ENCODE measurements around the gene GRAMD1A. TPM values are rescaled to one million over a fixed set of nuclear protein-coding genes. Genes with fewer than 3 reads are reported as not detected.
A peak's percentile ranks its signal among the peaks of the same experiment; 100 is the strongest.

The GRAMD1A gene
- total and polyA plus RNA-seq, 3 experiments from 2014 or later, result 51.4 to 218 (median 205) TPM

DNA sequence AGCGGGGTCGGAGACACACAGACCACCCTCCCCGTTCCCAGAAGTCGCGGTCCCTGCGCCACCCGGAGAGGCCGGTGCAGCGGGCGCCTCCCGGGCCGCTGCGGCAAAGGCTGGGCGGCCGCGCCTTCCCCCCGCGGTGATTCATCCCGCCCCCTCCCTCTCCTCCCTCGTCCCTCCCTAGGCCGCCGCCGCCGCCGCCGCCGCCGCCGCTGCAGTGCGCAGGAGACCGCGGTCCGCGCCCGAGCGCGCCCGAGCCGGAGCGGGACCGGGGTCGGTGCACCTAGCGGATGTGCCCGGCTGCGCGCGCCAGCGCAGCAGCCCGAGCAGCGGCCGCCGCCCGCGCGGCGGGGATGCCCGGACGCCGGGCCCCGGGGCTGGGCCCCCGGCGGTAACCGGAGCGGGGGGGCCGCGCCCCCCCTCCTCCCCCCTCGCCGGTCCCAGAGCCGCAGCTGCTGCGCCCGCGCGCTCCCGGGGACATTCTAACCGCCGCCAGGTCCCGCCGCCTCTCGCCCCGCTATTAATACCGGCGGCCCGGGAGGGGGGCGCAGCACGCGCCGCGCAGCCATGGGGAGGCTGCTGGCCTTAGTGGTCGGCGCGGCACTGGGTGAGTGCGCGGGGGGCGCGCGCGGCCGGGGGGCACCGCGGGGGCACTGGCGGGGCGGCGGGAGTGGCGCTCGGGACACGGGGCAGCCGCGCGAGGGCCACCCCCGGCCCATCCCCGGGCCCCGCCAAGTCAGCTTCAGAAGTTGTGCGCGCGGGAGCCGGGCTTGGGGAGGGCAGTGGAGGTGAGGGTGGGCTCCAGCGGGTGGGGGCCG, 30.3 kb downstream of the GRAMD1A start, which contains the start of gene SCN1B:
Gene SCN1B, plus strand, starts transcription at position 214 of the 815 bp plus-strand sequence. Its CDS starts 351 bp downstream, at position 565.
- Histone ChIP-seq H3K36me3 (ENCODE audit: insufficient read depth, low read length) (no peaks in the 10 kb centered on the region), H3K27me3 (ENCODE audit: insufficient read depth, low read length, poor library complexity, severe bottlenecking) (peaks cover 3% of the 10 kb centered on the region), H3K27ac (ENCODE audit: low read depth, low read length) (no peak within 1 kb of the TSS), H3K4me1 (ENCODE audit: insufficient read depth, low read length) (peaks cover 6% of the 10 kb centered on the region), H3K4me3 (ENCODE audit: low read length) (no peak within 1 kb of the TSS), H3K9me3 (ENCODE audit: low read length) (no peaks in the 10 kb centered on the region)
- ChIA-PET POLR2A (interaction anchor here (1.3 kb wide), 1 partner anchor 56 kb away, joined by 4 read pairs; no protein-coding TSS in a partner anchor), CTCF (interaction anchor here (0.9 kb wide), 1 partner anchor 14 kb away, joined by 3 read pairs; no protein-coding TSS in a partner anchor)
- Mint-ChIP-seq H3K9me3 (no peaks in the 10 kb centered on the region), H3K36me3 (peaks cover 0 to 18% (median 0%) of the 10 kb centered on the region in 3 donors), H3K27ac (peak within 1 kb of the TSS in 4 of 8 donors; percentile 35 to 81 (median 46)), H3K27me3 (peaks cover 8 to 11% of the 10 kb centered on the region in 2 donors), H3K4me3 (peak within 1 kb of the TSS; percentile 59 to 91 (median 81)), H3K4me1 (peaks cover 9 to 19% (median 12%) of the 10 kb centered on the region in 3 donors)
- DNase-seq, result peak; percentile 26 to 68 (median 39)

DNA sequence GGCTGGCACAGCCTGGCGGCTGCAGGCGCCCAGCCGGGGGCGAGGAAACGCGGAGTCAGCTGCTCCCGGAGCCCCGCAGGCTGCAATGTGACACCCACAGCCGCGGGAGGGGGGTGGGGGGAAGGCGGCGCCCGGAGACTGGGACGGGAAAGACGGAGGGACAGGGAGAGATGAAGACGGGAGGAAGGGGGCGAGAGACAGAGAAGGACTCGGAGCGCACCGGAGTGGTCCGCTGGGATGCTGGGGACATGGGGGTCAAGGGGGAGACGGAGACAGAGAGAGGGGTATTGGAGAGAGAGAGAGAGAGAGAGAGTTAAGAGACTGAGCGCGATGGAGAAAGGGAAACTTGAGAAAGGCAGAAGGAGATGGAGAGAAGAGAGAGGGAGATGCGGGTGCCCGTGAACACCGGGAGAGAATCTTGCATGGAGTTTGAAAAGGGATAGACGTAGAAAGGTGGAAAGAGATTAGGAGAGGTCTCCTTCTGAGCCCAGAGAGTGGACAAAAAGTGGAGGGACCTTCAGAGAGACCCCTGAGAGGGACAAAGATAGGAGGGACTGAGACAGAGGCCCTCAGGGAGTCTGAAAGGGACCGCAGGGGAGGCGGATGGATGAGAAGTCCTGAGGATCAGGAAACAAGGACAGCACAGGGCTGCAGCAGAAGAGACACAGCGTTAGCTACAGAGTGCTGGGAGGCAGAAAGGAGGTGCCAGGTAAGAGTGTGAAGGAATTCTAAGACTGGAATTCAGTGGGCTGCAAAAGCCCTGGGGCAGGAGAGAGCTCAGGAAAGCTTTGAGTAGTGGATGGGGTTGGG, 31.2 kb downstream of the GRAMD1A start:
- no peak for DNase-seq
- Histone ChIP-seq H3K36me3 (ENCODE audit: insufficient read depth, low read length) (no peaks in the 10 kb centered on the region), H3K9me3 (ENCODE audit: low read length) (no peaks in the 10 kb centered on the region), H3K4me1 (ENCODE audit: insufficient read depth, low read length) (peaks cover 6% of the 10 kb centered on the region), H3K27ac (ENCODE audit: low read depth, low read length) (no peak overlapping the region), H3K27me3 (ENCODE audit: insufficient read depth, low read length, poor library complexity, severe bottlenecking) (peaks cover 3% of the 10 kb centered on the region), H3K4me3 (ENCODE audit: low read length) (no peak overlapping the region)
- peaks cover 9 to 19% (median 12%) of the 10 kb centered on the region in 3 donors for H3K4me1 Mint-ChIP-seq
- peaks cover 8 to 11% of the 10 kb centered on the region in 2 donors for H3K27me3 Mint-ChIP-seq
- CTCF ChIA-PET, result interaction anchor here (0.9 kb wide), 1 partner anchor 13 kb away, joined by 3 read pairs; no protein-coding TSS in a partner anchor
- peak overlapping the region; percentile 59 to 91 (median 81) for H3K4me3 Mint-ChIP-seq
- no peaks in the 10 kb centered on the region for H3K9me3 Mint-ChIP-seq
- H3K36me3 Mint-ChIP-seq, result peaks cover 0 to 12% (median 0%) of the 10 kb centered on the region in 3 donors
- POLR2A ChIA-PET, result no interaction called here
- peak overlapping the region in 4 of 8 donors; percentile 35 to 81 (median 64) for H3K27ac Mint-ChIP-seq

DNA sequence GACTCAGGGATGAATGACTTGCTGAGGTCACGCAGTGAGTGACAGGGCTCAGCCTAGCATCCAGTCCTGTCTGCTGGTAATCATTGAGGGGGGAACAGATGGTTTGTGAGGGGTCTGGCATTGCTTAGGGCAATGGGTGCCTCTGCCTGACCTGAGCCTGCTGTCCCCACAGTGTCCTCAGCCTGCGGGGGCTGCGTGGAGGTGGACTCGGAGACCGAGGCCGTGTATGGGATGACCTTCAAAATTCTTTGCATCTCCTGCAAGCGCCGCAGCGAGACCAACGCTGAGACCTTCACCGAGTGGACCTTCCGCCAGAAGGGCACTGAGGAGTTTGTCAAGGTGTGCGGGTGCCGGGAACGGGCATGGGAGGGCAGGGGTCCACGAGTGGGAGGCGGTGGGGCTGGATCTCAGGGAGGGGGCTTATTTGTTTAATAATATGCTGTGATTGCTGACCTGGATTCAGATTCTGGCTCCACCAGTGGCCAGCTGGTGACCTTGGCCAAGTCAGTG, 32.3 kb downstream of the GRAMD1A start:
- H3K4me3 ChIP-seq (ENCODE audit: low read length), result no peak overlapping the region
- H3K4me1 ChIP-seq (ENCODE audit: insufficient read depth, low read length), result peaks cover 6% of the 10 kb centered on the region
- H3K9me3 ChIP-seq (ENCODE audit: low read length), result no peaks in the 10 kb centered on the region
- POLR2A ChIA-PET, result no interaction called here
- CTCF ChIA-PET, result interaction anchor here (1.3 kb wide), 1 partner anchor 12 kb away, joined by 4 read pairs; no protein-coding TSS in a partner anchor
- Mint-ChIP-seq H3K9me3 (no peaks in the 10 kb centered on the region), H3K4me1 (peaks cover 9 to 19% (median 12%) of the 10 kb centered on the region in 3 donors), H3K27me3 (peaks cover 8 to 9% of the 10 kb centered on the region in 2 donors), H3K4me3 (peak overlapping the region in 4 of 7 donors; percentile 17 to 83 (median 48)), H3K27ac (peak overlapping the region in 1 of 8 donors; percentile 90), H3K36me3 (peaks cover 0 to under 1% (median 0%) of the 10 kb centered on the region in 3 donors)
- H3K36me3 ChIP-seq (ENCODE audit: insufficient read depth, low read length), result no peaks in the 10 kb centered on the region
- peaks cover 3% of the 10 kb centered on the region for H3K27me3 ChIP-seq (ENCODE audit: insufficient read depth, low read length, poor library complexity, severe bottlenecking)
- no peak overlapping the region for H3K27ac ChIP-seq (ENCODE audit: low read depth, low read length)
- DNase-seq, result no peak

DNA sequence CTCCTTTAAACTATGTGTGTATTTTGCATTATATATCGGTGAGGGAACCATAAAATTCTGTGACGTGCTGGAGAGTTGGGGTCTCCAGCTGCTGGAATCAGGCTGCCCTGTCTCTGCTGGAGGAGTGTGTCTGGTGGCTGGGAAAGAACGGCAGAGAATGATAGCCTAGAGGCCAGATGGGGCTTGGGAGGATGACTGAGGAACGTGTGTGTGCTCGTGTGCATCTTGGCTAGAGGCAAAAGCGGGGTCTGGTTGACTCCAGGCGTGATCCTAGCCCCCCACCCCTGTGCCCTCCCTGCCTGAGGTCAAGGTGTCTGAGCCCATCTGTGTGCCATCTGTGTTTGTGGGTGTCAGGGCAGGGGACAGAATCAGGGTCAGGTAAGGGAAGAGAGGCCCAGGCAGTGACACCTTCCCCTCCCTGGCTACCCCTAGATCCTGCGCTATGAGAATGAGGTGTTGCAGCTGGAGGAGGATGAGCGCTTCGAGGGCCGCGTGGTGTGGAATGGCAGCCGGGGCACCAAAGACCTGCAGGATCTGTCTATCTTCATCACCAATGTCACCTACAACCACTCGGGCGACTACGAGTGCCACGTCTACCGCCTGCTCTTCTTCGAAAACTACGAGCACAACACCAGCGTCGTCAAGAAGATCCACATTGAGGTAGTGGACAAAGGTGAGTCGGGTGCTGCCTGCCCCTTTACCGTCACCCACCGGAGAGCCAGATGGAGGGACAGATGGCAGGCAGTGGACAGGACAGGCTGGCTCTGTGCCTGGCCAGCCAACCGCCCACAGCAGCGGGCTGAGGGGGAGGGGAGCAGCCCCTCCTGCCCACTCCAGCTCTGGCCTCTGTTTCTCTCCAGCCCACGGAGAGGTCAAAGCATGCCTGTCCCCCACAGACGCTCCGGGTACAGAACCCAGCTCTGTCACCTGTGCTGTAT, 33.2 kb downstream of the GRAMD1A start:
- Histone ChIP-seq H3K36me3 (ENCODE audit: insufficient read depth, low read length) (no peaks in the 10 kb centered on the region), H3K9me3 (ENCODE audit: low read length) (no peaks in the 10 kb centered on the region), H3K4me3 (ENCODE audit: low read length) (no peak overlapping the region), H3K27ac (ENCODE audit: low read depth, low read length) (no peak overlapping the region), H3K27me3 (ENCODE audit: insufficient read depth, low read length, poor library complexity, severe bottlenecking) (peaks cover 3% of the 10 kb centered on the region), H3K4me1 (ENCODE audit: insufficient read depth, low read length) (peaks cover 6% of the 10 kb centered on the region)
- CTCF ChIA-PET, result interaction anchor here (0.7 to 1.3 kb wide), 2 partner anchors 11 kb away, joined by 3 to 4 read pairs; no protein-coding TSS in a partner anchor
- Mint-ChIP-seq H3K27ac (peak overlapping the region in 1 of 8 donors; percentile 18), H3K4me3 (peak overlapping the region in 2 of 7 donors; percentile 58 to 83), H3K4me1 (peaks cover 8 to 16% (median 10%) of the 10 kb centered on the region in 3 donors), H3K27me3 (peaks cover 8 to 9% of the 10 kb centered on the region in 2 donors), H3K9me3 (no peaks in the 10 kb centered on the region), H3K36me3 (no peaks in the 10 kb centered on the region)
- POLR2A ChIA-PET, result no interaction called here
- no peak for DNase-seq

DNA sequence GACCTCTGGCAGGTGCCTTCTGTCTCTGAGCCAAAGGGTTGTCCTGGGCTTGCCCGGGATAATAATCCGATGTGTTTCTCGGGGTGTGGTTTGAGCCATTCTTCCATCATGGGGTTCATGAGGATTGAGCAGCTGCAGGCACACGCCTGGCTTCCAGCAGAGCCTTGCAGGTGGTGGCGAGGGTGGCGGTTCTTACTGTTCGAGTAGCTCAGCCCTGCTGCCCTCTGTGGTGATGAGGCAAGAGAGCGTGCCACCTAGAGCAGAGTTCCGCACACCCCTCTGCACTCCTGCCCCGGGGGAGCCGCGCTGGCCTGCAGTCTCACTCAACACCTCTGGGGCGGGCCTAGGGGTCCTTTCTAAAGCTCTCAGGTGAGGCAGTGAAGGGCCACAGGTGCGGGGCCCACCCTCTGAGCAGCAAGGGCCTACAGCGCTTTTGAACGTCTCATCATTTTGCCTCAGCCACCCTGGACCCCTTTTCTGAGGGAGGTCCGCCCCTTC, 33.9 kb downstream of the GRAMD1A start:
- Histone ChIP-seq H3K27ac (ENCODE audit: low read depth, low read length) (no peak overlapping the region), H3K36me3 (ENCODE audit: insufficient read depth, low read length) (no peaks in the 10 kb centered on the region), H3K27me3 (ENCODE audit: insufficient read depth, low read length, poor library complexity, severe bottlenecking) (peaks cover 3% of the 10 kb centered on the region), H3K9me3 (ENCODE audit: low read length) (no peaks in the 10 kb centered on the region), H3K4me1 (ENCODE audit: insufficient read depth, low read length) (peaks cover 6% of the 10 kb centered on the region), H3K4me3 (ENCODE audit: low read length) (no peak overlapping the region)
- peaks cover 8 to 9% of the 10 kb centered on the region in 2 donors for H3K27me3 Mint-ChIP-seq
- ChIA-PET CTCF (interaction anchor here (0.7 to 1.4 kb wide), 2 partner anchors 10 to 13 kb away, joined by 3 read pairs; no protein-coding TSS in a partner anchor), POLR2A (interaction anchor here (1.2 kb wide), 1 partner anchor 12 kb away, joined by 3 read pairs; no protein-coding TSS in a partner anchor)
- H3K4me1 Mint-ChIP-seq, result peaks cover 6 to 16% (median 6%) of the 10 kb centered on the region in 3 donors
- H3K4me3 Mint-ChIP-seq, result peak overlapping the region in 1 of 7 donors; percentile 16
- DNase-seq, result no peak
- no peaks in the 10 kb centered on the region for H3K36me3 Mint-ChIP-seq
- H3K9me3 Mint-ChIP-seq, result no peaks in the 10 kb centered on the region
- no peak overlapping the region for H3K27ac Mint-ChIP-seq

DNA sequence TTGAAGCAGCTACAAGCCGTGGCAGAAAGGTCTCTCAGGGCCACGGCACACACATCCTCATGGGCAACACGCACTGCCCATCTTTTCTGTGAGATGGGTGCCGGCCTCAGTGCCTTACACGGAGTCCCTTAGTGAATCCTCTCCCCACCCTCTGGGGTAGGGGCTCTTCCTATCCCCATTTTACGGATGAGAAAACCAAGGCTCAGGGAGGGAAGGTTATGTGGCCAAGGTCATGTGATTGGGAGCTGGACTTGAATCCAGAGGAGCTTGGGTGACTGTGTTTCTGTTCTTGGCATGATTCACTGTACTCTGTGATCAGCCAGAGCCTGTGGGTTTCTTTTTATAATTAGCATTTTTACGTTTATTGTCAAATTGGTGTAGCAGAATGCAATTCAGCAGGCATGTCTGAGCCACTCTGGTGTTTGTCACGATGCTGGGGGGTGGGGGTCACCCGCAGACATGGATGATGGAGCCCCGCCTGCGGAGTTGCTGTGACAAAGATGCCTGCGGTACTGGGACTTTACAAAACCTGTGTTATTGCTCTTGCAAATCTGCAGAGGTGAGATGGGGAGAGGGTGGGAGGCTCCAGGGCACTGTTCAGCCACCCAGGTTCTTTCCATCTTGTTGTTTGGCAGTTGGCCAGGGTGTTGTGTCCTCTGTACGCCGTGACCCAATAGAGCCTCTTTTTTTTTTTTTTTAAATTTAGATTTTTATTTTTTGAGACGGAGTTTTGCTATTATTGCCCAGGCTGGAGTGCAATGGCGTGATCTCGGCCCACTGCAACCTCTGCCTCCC, 34.7 kb downstream of the GRAMD1A start:
- Histone ChIP-seq H3K9me3 (ENCODE audit: low read length) (no peaks in the 10 kb centered on the region), H3K4me1 (ENCODE audit: insufficient read depth, low read length) (peaks cover 6% of the 10 kb centered on the region), H3K36me3 (ENCODE audit: insufficient read depth, low read length) (no peaks in the 10 kb centered on the region), H3K27me3 (ENCODE audit: insufficient read depth, low read length, poor library complexity, severe bottlenecking) (peaks cover 3% of the 10 kb centered on the region), H3K27ac (ENCODE audit: low read depth, low read length) (no peak overlapping the region), H3K4me3 (ENCODE audit: low read length) (no peak overlapping the region)
- peaks cover 8% of the 10 kb centered on the region in 2 donors for H3K27me3 Mint-ChIP-seq
- ChIA-PET POLR2A (interaction anchor here (1.2 kb wide), 1 partner anchor 13 kb away, joined by 3 read pairs; no protein-coding TSS in a partner anchor), CTCF (interaction anchor here (1.4 kb wide), 1 partner anchor 13 kb away, joined by 3 read pairs; no protein-coding TSS in a partner anchor)
- peaks cover 6 to 15% (median 6%) of the 10 kb centered on the region in 3 donors for H3K4me1 Mint-ChIP-seq
- H3K27ac Mint-ChIP-seq, result no peak overlapping the region
- H3K36me3 Mint-ChIP-seq, result no peaks in the 10 kb centered on the region
- no peak for DNase-seq
- no peaks in the 10 kb centered on the region for H3K9me3 Mint-ChIP-seq
- H3K4me3 Mint-ChIP-seq, result no peak overlapping the region
